ENCODE measurements around the gene GULP1.
"Not testable (repeated sequence)": the region's sequence is repeated elsewhere in the genome, so short reads cannot be mapped to it uniquely, and the experiment has no call there.

Gene GULP1

GRCh38 chr2:188518381-188518780 lies 226.7 kb downstream of the GULP1 start:
- no peak for DNase-seq (ENCODE audit: insufficient read length, low spot score)
- FAIRE-seq: peak; percentile 74

GRCh38 chr2:188519136-188519535 lies 227.5 kb downstream of the GULP1 start:
- FAIRE-seq: no peak

GRCh38 chr2:188522517-188522916 lies 230.8 kb downstream of the GULP1 start:
- DNase-seq (ENCODE audit: insufficient read length, low spot score) (no peak), FAIRE-seq (no peak)

More at GRCh38 chr2:188519136-188519535, 227.5 kb downstream of the GULP1 start:
- DNase-seq (ENCODE audit: insufficient read length, low spot score): no peak

GRCh38 chr2:188523919-188524318 lies 232.2 kb downstream of the GULP1 start:
- DNase-seq (ENCODE audit: insufficient read length, low spot score): no peak
- no peak for FAIRE-seq

GRCh38 chr2:188524519-188525113 lies 232.9 kb downstream of the GULP1 start:
- FAIRE-seq (no peak), DNase-seq (ENCODE audit: insufficient read length, low spot score) (peak; percentile 38)

- DNase-seq (ENCODE audit: insufficient read length, low spot score): no peak
- FAIRE-seq: no peak
Measured at GRCh38 chr2:188526701-188527100, 235.0 kb downstream of the GULP1 start.

GRCh38 chr2:188527141-188527540 lies 235.5 kb downstream of the GULP1 start:
- FAIRE-seq (no peak), DNase-seq (ENCODE audit: insufficient read length, low spot score) (no peak)

- DNase-seq (ENCODE audit: insufficient read length, low spot score): no peak
- no peak for FAIRE-seq
Measured at GRCh38 chr2:188527581-188527993, 235.9 kb downstream of the GULP1 start.

- FAIRE-seq (no peak), DNase-seq (ENCODE audit: insufficient read length, low spot score) (no peak)
Measured at GRCh38 chr2:188529710-188530109, 238.0 kb downstream of the GULP1 start.

- DNase-seq (ENCODE audit: insufficient read length, low spot score) (no peak), FAIRE-seq (no peak)
Measured at GRCh38 chr2:188534875-188535274, 243.2 kb downstream of the GULP1 start.

- DNase-seq (ENCODE audit: insufficient read length, low spot score) (no peak), FAIRE-seq (no peak)
Measured at GRCh38 chr2:188551671-188552070, 260.0 kb downstream of the GULP1 start.

GRCh38 chr2:188557081-188557480 lies 265.4 kb downstream of the GULP1 start:
- FAIRE-seq: no peak
- no peak for DNase-seq (ENCODE audit: insufficient read length, low spot score)

- not testable (repeated sequence) for DNase-seq (ENCODE audit: insufficient read length, low spot score)
Measured at GRCh38 chr2:188559455-188559854, 267.8 kb downstream of the GULP1 start.

GRCh38 chr2:188561473-188561979 lies 269.9 kb downstream of the GULP1 start:
- no peak for DNase-seq (ENCODE audit: insufficient read length, low spot score)
- no peak for FAIRE-seq

More at GRCh38 chr2:188559455-188559854, 267.8 kb downstream of the GULP1 start:
- not testable (repeated sequence) for FAIRE-seq

- DNase-seq (ENCODE audit: insufficient read length, low spot score) (no peak), FAIRE-seq (no peak)
Measured at GRCh38 chr2:188569431-188570165, 277.9 kb downstream of the GULP1 start.

- DNase-seq (ENCODE audit: insufficient read length, low spot score) (no peak), FAIRE-seq (no peak)
Measured at GRCh38 chr2:188570370-188570769, 278.7 kb downstream of the GULP1 start.

GRCh38 chr2:188571543-188572303 lies 280.0 kb downstream of the GULP1 start:
- DNase-seq (ENCODE audit: insufficient read length, low spot score) (no peak), FAIRE-seq (no peak)

- no peak for DNase-seq (ENCODE audit: insufficient read length, low spot score)
- no peak for FAIRE-seq
Measured at GRCh38 chr2:188572592-188572991, 280.9 kb downstream of the GULP1 start.

GRCh38 chr2:188573453-188573852 lies 281.8 kb downstream of the GULP1 start:
- FAIRE-seq: no peak
- no peak for DNase-seq (ENCODE audit: insufficient read length, low spot score)

GRCh38 chr2:188576006-188576405 lies 284.3 kb downstream of the GULP1 start:
- no peak for FAIRE-seq
- DNase-seq (ENCODE audit: insufficient read length, low spot score): no peak

- FAIRE-seq: no peak
- no peak for DNase-seq (ENCODE audit: insufficient read length, low spot score)
Measured at GRCh38 chr2:188576651-188577050, 285.0 kb downstream of the GULP1 start.

All from HTR-8/SVneo (cell line).